Esophagus squamous epithelium (tissue), 5 donors: Measurements from ENCODE around the gene MIPOL1. TPM values are rescaled to one million over a fixed set of nuclear protein-coding genes. Genes with fewer than 3 reads are reported as not detected.

Experiments used
- DNase-seq: peaks from one replicate; lab custom pipeline; 2025; lab: John Stamatoyannopoulos, UW
- H3K27ac ChIP-seq, 4 donors: fragments of 200-600 bp; sonication (generic); one replicate each; pipeline ENCODE4 v1.5.1; 2016 to 2019; ENCODE audit warnings: mild to moderate bottlenecking in 1 of 4
- H3K27me3 ChIP-seq, 4 donors: fragments of 200-600 bp; sonication (generic); 1 replicate in 3 of 4; 2 replicates in 1 of 4; pipeline versions ENCODE4 v1.5.1 to v1.6.0; 2017 to 2021; ENCODE audit warnings: antibody characterized with exemption in 1 of 4
- H3K36me3 ChIP-seq, 3 donors: fragments of 200-600 bp; sonication (generic); one replicate each; pipeline ENCODE4 v1.5.1; 2016 to 2019
- H3K4me1 ChIP-seq, 3 donors: fragments of 200-600 bp; sonication (generic); one replicate each; pipeline ENCODE4 v1.5.1; 2017 to 2019
- H3K4me3 ChIP-seq, 4 donors: fragments of 200-600 bp; sonication (generic); 1 replicate in 3 of 4; 2 replicates in 1 of 4; pipeline ENCODE4 v1.5.1; 2016 to 2019; ENCODE audit warnings: mild to moderate bottlenecking in 2 of 4, moderate library complexity in 1 of 4
- H3K9me3 ChIP-seq, 3 donors: fragments of 200-600 bp; sonication (generic); one replicate each; pipeline ENCODE4 v1.5.1; 2016 to 2019
- CTCF ChIP-seq, 6 experiments: fragments of 450-650 bp in 4 of 6; fragments of 200-600 bp in 2 of 6; sonication (generic) in 2 of 6; IDR thresholded peaks; one replicate each; pipeline ENCODE4 v1.5.1; 2016 to 2019; ENCODE audit warnings: antibody characterized with exemption in 6 of 6, mild to moderate bottlenecking in 4 of 6, moderate library complexity in 4 of 6
- POLR2A ChIP-seq, 4 donors: fragments of 450-650 bp; IDR thresholded peaks; one replicate each; pipeline ENCODE4 v1.6.1; 2017; ENCODE audit warnings: antibody characterized with exemption in 4 of 4, mild to moderate bottlenecking in 4 of 4, moderate library complexity in 3 of 4
- WGBS, 2 donors: methylation state at CpG; one replicate each; pipeline ENCODE4 v1.1.5; 2018; 5-methylcytosine and 5-hydroxymethylcytosine counted together
- intact Hi-C: fragments of 100-400 bp; cut with DNase I; formaldehyde crosslinking; loops from one replicate; pipeline ENCODE4 v1.15.0; 2022
- total RNA-seq, 4 donors: library from RNA; depleted of rRNA; stranded (reverse); fragments of >200 nt; gene quantifications; one replicate each; pipeline ENCODE4 v1.1.0, GENCODE V29; 2016
- donor health status: DM: yes; HTN: yes; CAD: no.

Gene MIPOL1
- total RNA-seq, 4 donors from 2014 or later, result 4.9 to 13.7 (median 7.1) TPM

- Histone ChIP-seq H3K27me3 (no peaks in the 10 kb centered on the region), H3K36me3 (no peaks in the 10 kb centered on the region), H3K27ac (no peak overlapping the region), H3K9me3 (no peaks in the 10 kb centered on the region), H3K4me1 (no peaks in the 10 kb centered on the region), H3K4me3 (no peak overlapping the region)
- DNase-seq, result no peak
- TF ChIP-seq POLR2A (IDR thresholded peaks at IDR 0.05), result no peak
- no peak for TF ChIP-seq CTCF (IDR thresholded peaks at IDR 0.05)
- intact Hi-C loops, result no loop called here
- 90 to 92% methylated on average over 3 of the region's 3 CpGs for WGBS, 2 donors
Measured at GRCh38 chr14:37413504-37414003, 215.8 kb downstream of the MIPOL1 start.

GRCh38 chr14:37416264-37416663, 218.5 kb downstream of the MIPOL1 start:
- H3K27ac ChIP-seq, result no peak overlapping the region
- no peaks in the 10 kb centered on the region for H3K4me1 ChIP-seq
- 89 to 91% methylated on average over 2 of the region's 2 CpGs for WGBS, 2 donors
- H3K36me3 ChIP-seq, result no peaks in the 10 kb centered on the region
- TF ChIP-seq POLR2A (IDR thresholded peaks at IDR 0.05), result no peak
- TF ChIP-seq CTCF (IDR thresholded peaks at IDR 0.05), result no peak
- DNase-seq, result no peak
- intact Hi-C loops, result no loop called here
- H3K27me3 ChIP-seq, result no peaks in the 10 kb centered on the region
- no peak overlapping the region for H3K4me3 ChIP-seq
- H3K9me3 ChIP-seq, result no peaks in the 10 kb centered on the region

- H3K27ac ChIP-seq, result no peak overlapping the region
- 76% methylated on average over 1 of the region's 1 CpG; no CpG with 5 or more reads in 1 of the 2 donors for WGBS, 2 donors
- TF ChIP-seq CTCF (IDR thresholded peaks at IDR 0.05), result no peak
- no peak for DNase-seq
- H3K4me1 ChIP-seq, result no peaks in the 10 kb centered on the region
- no peak overlapping the region for H3K4me3 ChIP-seq
- no peaks in the 10 kb centered on the region for H3K9me3 ChIP-seq
- no peaks in the 10 kb centered on the region for H3K27me3 ChIP-seq
- intact Hi-C loops, result no loop called here
- H3K36me3 ChIP-seq, result no peaks in the 10 kb centered on the region
Measured at GRCh38 chr14:37417151-37417550, 219.4 kb downstream of the MIPOL1 start.

GRCh38 chr14:37417833-37418232, 220.1 kb downstream of the MIPOL1 start:
- no peaks in the 10 kb centered on the region for H3K36me3 ChIP-seq
- intact Hi-C loops, result no loop called here
- no peak overlapping the region for H3K4me3 ChIP-seq
- H3K4me1 ChIP-seq, result no peaks in the 10 kb centered on the region
- WGBS, 2 donors, result 69 to 80% methylated on average over 1 of the region's 1 CpG
- no peak for DNase-seq
- H3K27me3 ChIP-seq, result no peaks in the 10 kb centered on the region
- TF ChIP-seq CTCF (IDR thresholded peaks at IDR 0.05) (no peak), POLR2A (IDR thresholded peaks at IDR 0.05) (no peak)
- no peaks in the 10 kb centered on the region for H3K9me3 ChIP-seq
- H3K27ac ChIP-seq, result no peak overlapping the region

GRCh38 chr14:37420622-37421021, 222.9 kb downstream of the MIPOL1 start:
- no peak overlapping the region for H3K27ac ChIP-seq
- H3K4me3 ChIP-seq, result peak overlapping the region in 1 of 4 donors; percentile 9
- H3K4me1 ChIP-seq, result no peaks in the 10 kb centered on the region
- H3K36me3 ChIP-seq, result no peaks in the 10 kb centered on the region
- TF ChIP-seq CTCF (IDR thresholded peaks at IDR 0.05) (no peak), POLR2A (IDR thresholded peaks at IDR 0.05) (no peak)
- no peak for DNase-seq
- no peaks in the 10 kb centered on the region for H3K9me3 ChIP-seq
- H3K27me3 ChIP-seq, result no peaks in the 10 kb centered on the region
- 64 to 70% methylated on average over 2 of the region's 2 CpGs for WGBS, 2 donors
- intact Hi-C loops, result no loop called here
